SU-DHL-6 (cell line): ENCODE data around the gene ADD1.

Experiments
- CTCF ChIP-seq: fragments of 200-600 bp; sonication (generic); IDR thresholded peaks from one replicate; pipeline ENCODE4 v1.5.1; 2017; ENCODE audit warnings: antibody characterized with exemption, mild to moderate bottlenecking, low read length, moderate library complexity; ENCODE audit not compliant: insufficient read depth, poor library complexity, severe bottlenecking
- EZH2phosphoT487 ChIP-seq: fragments of 200-600 bp; sonication (generic), shearing (Covaris generic); conservative IDR thresholded peaks from 2 replicates; pipeline ENCODE4 v1.6.1; 2018; ENCODE audit warnings: mild to moderate bottlenecking, antibody characterized with exemption, low read length, moderate library complexity, mixed read lengths

GRCh38 chr4:2852481-2852921 lies 8.9 kb downstream of the ADD1 start:
- TF ChIP-seq CTCF (no peak), EZH2phosphoT487 (no peak)
